CD4-positive, alpha-beta T cell (primary cell): ENCODE data around the gene ATRAID. TPM values are rescaled to one million over a fixed set of nuclear protein-coding genes. Genes with fewer than 3 reads are reported as not detected.
A peak's percentile ranks its signal among the peaks of the same experiment; 100 is the strongest.

ENCODE experiments used
- ATAC-seq: fragments of 200-7000 bp; cut with Tn5 transposase; one replicate; pipeline ENCODE4 v1.10.0; 2022; ENCODE audit warnings: mild to moderate bottlenecking; ENCODE audit not compliant: poor library complexity
- CTCF ChIA-PET: fragments of 350-600 bp; sonication (Branson Sonifier 250); formaldehyde crosslinking; loops from one replicate; lab custom pipeline; 2021; ENCODE audit warnings: antibody characterized with exemption, inconsistent platforms; lab: Charles Lee
- POLR2A ChIA-PET: fragments of 350-600 bp; sonication (Branson Sonifier 250); formaldehyde crosslinking; loops from one replicate; lab custom pipeline; 2021; ENCODE audit warnings: antibody characterized with exemption, inconsistent platforms; lab: Charles Lee
- DNase-seq, 14 experiments: peaks; one replicate each; pipeline ENCODE4 v3.0.0-alpha.2; 2013 to 2020; ENCODE audit warnings: mixed read lengths in 2 of 14
- H3K27ac ChIP-seq, 2 donors: one replicate each; pipeline versions ENCODE4 v1.5.1 to v1.7.0; 2013; ENCODE audit warnings: low read length in 2 of 2, low read depth in 1 of 2, mild to moderate bottlenecking in 1 of 2
- H3K27me3 ChIP-seq, 2 experiments: 1 replicate in 1 of 2; 2 replicates in 1 of 2; pipeline versions ENCODE4 v1.6.1 to v1.7.0; 2013; ENCODE audit warnings: low read length in 2 of 2, control low read depth in 1 of 2, mild to moderate bottlenecking in 1 of 2, moderate library complexity in 1 of 2; ENCODE audit not compliant: insufficient read depth in 2 of 2, control insufficient read depth in 1 of 2
- H3K36me3 ChIP-seq: one replicate; pipeline ENCODE4 v1.6.1; 2013; ENCODE audit warnings: low read length, control low read depth; ENCODE audit not compliant: insufficient read depth
- H3K4me1 ChIP-seq: one replicate; pipeline ENCODE4 v1.6.1; 2013; ENCODE audit warnings: low read length, control low read depth; ENCODE audit not compliant: insufficient read depth
- H3K4me3 ChIP-seq: one replicate; pipeline ENCODE4 v1.5.1; 2013; ENCODE audit warnings: mild to moderate bottlenecking, low read length, moderate library complexity
- H3K9me3 ChIP-seq, 2 experiments: 1 replicate in 1 of 2; 2 replicates in 1 of 2; pipeline versions ENCODE4 v1.6.1 to v1.7.0; 2013; ENCODE audit warnings: low read length in 2 of 2, mild to moderate bottlenecking in 2 of 2, control low read depth in 1 of 2, moderate library complexity in 1 of 2; ENCODE audit not compliant: control insufficient read depth in 1 of 2, insufficient read depth in 1 of 2
- H3K27ac Mint-ChIP-seq: one replicate; pipeline ENCODE4 v1.8.0; 2020; ENCODE audit warnings: mixed read lengths
- H3K27me3 Mint-ChIP-seq: one replicate; pipeline ENCODE4 v1.8.0; 2021; ENCODE audit warnings: mixed read lengths
- H3K36me3 Mint-ChIP-seq: one replicate; pipeline ENCODE4 v1.8.0; 2021; ENCODE audit warnings: low read depth, mixed read lengths
- H3K4me1 Mint-ChIP-seq: one replicate; pipeline ENCODE4 v1.8.0; 2021; ENCODE audit warnings: low read depth, mixed read lengths
- H3K4me3 Mint-ChIP-seq: one replicate; pipeline ENCODE4 v1.8.0; 2020; ENCODE audit warnings: mild to moderate bottlenecking, mixed read lengths
- H3K9me3 Mint-ChIP-seq: one replicate; pipeline ENCODE4 v1.8.0; 2020; ENCODE audit warnings: mixed read lengths
- CTCF ChIP-seq: fragments of 200-600 bp; IDR thresholded peaks from one replicate; pipeline ENCODE4 v1.8.0; 2022; ENCODE audit warnings: antibody characterized with exemption, mild to moderate bottlenecking
- intact Hi-C, 2 experiments: fragments of 100-400 bp; cut with DNase I in 1 of 2; cut with micrococcal nuclease in 1 of 2; formaldehyde crosslinking; loops; one replicate each; pipeline versions ENCODE4 v1.15.1 to v1.9.0; 2023 to 2025; cut with DNase I, micrococcal nuclease
- total RNA-seq, 174 experiments: library from RNA in 2 of 174; stranded (reverse) in 2 of 174; gene quantifications; one replicate each; pipeline ENCODE4 v1.2.3 and lab custom pipeline; 2021 to 2026

The ATRAID gene
- total RNA-seq, 2 experiments from 2014 or later: 79.1 to 82.5 TPM

- peaks cover 66% of the 10 kb centered on the region for H3K36me3 ChIP-seq
- Mint-ChIP-seq H3K9me3 (no peaks in the 10 kb centered on the region), H3K27me3 (no peaks in the 10 kb centered on the region), H3K4me1 (no peaks in the 10 kb centered on the region), H3K27ac (no peak overlapping the region), H3K4me3 (no peak overlapping the region), H3K36me3 (peaks cover 99% of the 10 kb centered on the region)
- no peak overlapping the region for H3K27ac ChIP-seq
- intact Hi-C loops: no loop called here
- H3K4me3 ChIP-seq: no peak overlapping the region
- DNase-seq: no peak
- CTCF ChIA-PET: no interaction called here
- no peaks in the 10 kb centered on the region for H3K9me3 ChIP-seq
- no peaks in the 10 kb centered on the region for H3K27me3 ChIP-seq
- POLR2A ChIA-PET: no interaction called here
- no peak for ATAC-seq
- H3K4me1 ChIP-seq: peaks cover 10% of the 10 kb centered on the region
- TF ChIP-seq CTCF: no peak
Observed at GRCh38 chr2:27203741-27204140, 8.1 kb upstream of the ATRAID start.

GRCh38 chr2:27204566-27204965, 7.3 kb upstream of the ATRAID start:
- no peaks in the 10 kb centered on the region for H3K27me3 Mint-ChIP-seq
- intact Hi-C loops: no loop called here
- Histone ChIP-seq H3K27me3 (no peaks in the 10 kb centered on the region), H3K36me3 (peaks cover 66% of the 10 kb centered on the region), H3K4me1 (peaks cover 10% of the 10 kb centered on the region), H3K27ac (no peak overlapping the region), H3K4me3 (no peak overlapping the region), H3K9me3 (no peaks in the 10 kb centered on the region)
- no peak overlapping the region for H3K4me3 Mint-ChIP-seq
- no peak for TF ChIP-seq CTCF
- ChIA-PET POLR2A (no interaction called here), CTCF (no interaction called here)
- ATAC-seq (no peak), DNase-seq (peak in 1 of 14 experiments; percentile 18)
- H3K36me3 Mint-ChIP-seq: peaks cover 99% of the 10 kb centered on the region
- H3K4me1 Mint-ChIP-seq: peaks cover 5% of the 10 kb centered on the region
- no peaks in the 10 kb centered on the region for H3K9me3 Mint-ChIP-seq
- H3K27ac Mint-ChIP-seq: no peak overlapping the region

GRCh38 chr2:27205206-27205605, 6.6 kb upstream of the ATRAID start:
- intact Hi-C loops: no loop called here
- Histone ChIP-seq H3K36me3 (peaks cover 63% of the 10 kb centered on the region), H3K27me3 (no peaks in the 10 kb centered on the region), H3K27ac (no peak overlapping the region), H3K9me3 (no peaks in the 10 kb centered on the region), H3K4me3 (no peak overlapping the region), H3K4me1 (peaks cover 10% of the 10 kb centered on the region)
- Mint-ChIP-seq H3K4me1 (peaks cover 11% of the 10 kb centered on the region), H3K27ac (peak overlapping the region; percentile 4), H3K27me3 (no peaks in the 10 kb centered on the region), H3K9me3 (no peaks in the 10 kb centered on the region), H3K4me3 (no peak overlapping the region), H3K36me3 (peaks cover 98% of the 10 kb centered on the region)
- ChIA-PET POLR2A (no interaction called here), CTCF (no interaction called here)
- ATAC-seq (no peak), DNase-seq (no peak)
- no peak for TF ChIP-seq CTCF
